Activated CD8-positive, alpha-beta memory T cell treated with anti-CD3 and anti-CD28 coated beads for 1 hour (primary cell): ENCODE data around the gene KIF1A.
"Not testable (repeated sequence)": the region's sequence is repeated elsewhere in the genome, so short reads cannot be mapped to it uniquely, and the experiment has no call there.

Experiments
- DNase-seq, 2 donors: peaks; one replicate each; pipeline ENCODE4 v3.0.0-alpha.2; 2020; ENCODE audit warnings: low read depth in 1 of 2; ENCODE audit errors: extremely low read depth in 1 of 2

Gene KIF1A

DNA sequence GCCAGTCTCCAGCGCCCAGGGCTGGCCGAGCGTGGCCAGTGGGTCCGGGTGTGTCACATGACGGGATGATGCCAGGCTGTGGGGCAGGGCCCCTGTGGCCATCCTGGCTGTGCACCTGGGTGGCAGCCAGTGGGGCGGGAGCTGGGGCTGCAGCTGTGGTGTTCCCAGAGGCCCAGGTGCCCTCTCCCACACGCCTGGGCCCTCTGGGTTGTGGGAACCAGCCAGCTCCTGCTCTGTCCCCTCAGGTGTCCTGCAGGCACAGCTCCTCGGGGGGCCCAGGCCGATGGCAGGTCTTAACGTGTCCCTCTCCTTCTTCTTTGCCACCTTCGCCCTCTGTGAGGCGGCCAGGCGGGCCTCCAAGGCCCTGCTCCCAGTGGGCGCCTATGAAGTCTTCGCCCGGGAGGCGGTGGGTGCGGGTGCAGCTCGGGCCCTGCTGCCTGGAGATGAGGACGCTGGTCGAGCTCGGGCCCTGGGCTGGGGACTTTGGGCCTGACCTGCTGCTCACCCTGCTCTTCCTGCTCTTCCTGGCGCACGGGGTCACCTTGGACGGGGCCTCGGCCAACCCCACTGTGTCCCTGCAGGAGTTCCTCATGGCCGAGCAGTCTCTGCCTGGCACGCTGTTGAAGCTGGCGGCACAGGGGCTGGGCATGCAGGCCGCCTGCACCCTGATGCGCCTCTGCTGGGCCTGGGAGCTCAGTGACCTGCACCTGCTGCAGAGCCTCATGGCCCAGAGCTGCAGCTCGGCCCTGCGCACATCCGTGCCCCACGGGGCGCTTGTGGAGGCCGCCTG, 128.2 kb downstream of the KIF1A start, which contains the start of gene AQP12A:
Gene AQP12A (plus strand): TSS at position 236 of the 790 bp plus-strand sequence. CDS start 48 bp downstream, at position 284.
- DNase-seq, result not testable (repeated sequence)

DNA sequence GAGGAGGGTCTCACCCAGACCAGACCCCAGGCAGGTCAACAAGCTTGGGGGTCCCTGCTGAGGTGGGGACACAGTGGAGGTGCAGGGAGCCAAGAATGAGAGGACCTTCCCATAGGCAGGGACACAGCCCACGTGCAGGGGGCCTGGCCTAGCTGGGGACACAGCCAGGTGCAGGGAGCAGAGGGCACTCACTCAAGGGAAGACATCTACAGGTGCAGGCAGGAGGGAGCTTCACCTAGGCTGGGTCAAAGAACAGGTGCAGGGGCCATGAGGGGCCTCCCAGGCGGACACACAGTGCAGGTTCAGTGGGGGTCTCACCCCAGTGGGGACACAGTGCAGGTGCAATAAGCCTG, 129.0 kb downstream of the KIF1A start:
- DNase-seq, result not testable (repeated sequence)

DNA sequence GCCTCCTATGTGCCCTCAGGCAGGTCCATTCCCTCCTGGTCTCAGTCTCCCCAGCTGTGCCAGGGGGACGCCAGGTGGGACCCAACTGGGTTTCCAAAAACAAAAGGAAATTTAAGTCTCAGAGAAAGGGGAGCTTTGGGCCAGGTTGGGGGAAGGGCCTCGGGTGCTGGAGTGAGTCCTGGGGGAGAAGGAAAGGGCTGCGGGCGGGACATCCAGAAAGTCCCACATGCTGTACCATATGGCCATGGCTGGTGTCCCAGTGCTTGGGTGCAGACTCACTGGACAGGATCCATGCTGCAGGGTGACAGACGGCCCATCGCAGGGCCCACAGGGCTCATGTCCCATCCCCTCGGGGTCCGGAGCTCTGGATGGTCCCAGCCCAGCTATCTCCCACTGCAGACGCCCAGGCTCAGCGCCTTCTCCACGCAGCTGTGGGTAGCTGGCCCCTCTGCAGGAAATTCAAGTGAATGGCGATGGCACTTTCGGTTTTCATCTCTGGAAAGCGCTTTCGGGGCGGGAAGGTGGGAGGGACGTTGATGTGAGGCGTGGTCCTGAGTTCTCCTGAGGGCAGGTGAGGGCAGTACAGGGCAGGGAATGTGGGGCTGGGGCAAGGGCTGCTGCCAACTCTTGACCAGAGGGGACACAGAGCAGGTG, 129.5 kb downstream of the KIF1A start:
- DNase-seq, result not testable (repeated sequence)

DNA sequence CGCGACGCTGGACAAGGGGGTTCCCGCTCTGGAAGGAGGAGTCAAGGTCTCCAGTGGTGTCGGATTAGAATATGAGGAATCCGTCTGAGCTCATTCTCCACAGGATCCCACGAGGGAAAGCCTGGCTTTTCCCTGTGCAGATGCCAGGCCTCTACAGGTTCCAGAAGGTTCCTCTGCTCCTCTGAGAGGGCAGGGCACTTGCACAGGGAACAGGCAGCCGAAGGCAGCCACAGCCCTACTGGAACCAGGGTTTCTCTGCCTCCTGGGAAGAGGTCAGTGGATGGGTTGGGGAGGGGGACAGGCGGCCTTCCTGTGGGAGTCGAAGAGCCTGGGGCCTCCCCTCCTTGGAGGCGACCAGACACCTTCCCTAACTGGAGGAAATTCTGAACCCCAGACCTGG, 130.0 kb downstream of the KIF1A start:
- DNase-seq, result no peak

DNA sequence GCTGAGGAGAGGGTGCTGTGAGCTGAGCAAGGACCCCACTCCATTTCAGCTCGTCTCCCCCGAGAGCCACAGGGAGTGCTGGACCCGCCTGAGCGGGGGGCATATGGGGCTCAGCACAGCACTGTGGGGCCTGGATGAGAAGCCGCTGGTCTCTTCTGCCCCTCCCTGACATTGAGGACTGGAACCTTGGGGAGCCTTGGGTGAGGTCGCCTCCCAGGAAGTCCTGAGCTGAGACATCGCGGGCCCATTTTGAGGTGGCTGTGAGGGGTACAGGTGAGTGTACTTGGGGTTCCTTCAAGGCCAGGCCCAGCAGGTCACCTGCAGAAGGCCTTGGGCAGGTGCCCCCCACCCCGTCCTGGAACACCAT, 131.5 kb downstream of the KIF1A start:
- no peak for DNase-seq

DNA sequence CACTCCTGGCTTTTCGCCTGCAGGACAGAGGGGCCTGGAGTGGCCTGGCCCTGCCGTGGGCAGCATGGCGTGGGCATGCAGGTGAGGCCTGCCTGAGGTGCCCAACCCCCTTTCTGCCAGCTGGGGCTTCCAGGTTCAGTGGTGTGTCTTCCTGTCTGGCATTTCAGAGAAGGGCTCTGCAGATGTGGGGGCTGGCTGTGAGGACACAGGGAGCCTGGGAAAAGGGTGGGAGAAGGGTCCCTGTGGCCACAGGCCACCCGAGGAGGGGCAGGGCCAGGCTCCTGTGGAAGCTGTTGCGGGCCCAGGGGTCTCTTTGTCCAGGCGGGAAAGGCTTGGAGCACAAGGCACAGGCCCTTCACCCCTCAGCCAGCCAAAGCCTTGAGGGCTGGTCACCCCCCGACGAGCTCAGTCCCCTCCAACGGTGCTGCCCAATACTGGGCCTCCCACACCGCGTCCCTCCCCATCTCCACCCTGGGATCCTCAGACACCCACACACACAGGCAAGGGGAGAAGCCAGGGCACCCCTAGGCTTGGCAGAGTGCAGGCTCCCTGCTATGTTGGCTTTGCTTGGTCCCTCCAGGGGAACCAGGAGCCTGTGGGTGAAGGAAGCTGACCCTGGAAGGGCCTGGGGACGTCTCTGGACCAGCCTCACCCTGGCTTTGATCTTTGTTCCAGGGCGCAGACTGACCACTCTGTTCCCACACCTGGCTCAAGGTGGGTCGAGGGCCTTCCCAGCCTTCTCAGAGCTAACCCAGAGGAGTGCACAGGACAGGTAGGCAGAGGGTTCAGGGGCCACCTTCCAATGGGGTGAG, 132.1 kb downstream of the KIF1A start:
- no peak for DNase-seq

DNA sequence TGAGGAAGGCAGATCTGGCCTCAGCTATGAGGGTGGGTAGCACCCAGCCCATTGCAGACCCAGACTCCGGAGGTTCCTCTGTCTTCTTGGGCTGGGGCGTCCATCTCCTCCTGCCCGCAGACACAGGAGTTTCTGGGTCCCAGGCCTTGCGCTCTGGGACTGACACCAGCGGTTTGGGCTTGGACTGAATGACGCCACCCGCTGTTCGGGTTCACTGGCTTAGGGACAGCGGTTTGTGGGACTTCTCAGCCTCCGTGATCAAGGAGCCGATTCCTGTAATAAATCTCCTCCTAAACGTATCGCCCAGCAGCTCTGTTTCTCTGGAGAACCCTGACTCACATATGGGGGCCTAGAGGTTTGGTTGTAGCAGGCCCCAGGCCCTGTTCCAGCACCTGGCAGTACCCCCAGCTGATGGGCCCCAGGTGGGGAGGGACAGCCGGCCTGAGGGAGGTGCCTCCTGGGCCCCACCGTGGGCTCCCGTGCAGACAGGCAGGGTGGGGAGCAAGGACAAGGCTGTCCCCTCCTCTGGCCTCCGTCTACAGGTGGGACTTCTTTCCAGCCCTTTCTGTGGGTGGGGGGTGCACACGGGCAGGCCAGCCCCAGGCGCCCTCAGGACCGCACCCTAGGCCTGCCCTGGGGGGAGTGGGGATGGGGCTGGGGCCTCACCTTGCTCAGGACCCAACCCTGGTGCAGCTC, 132.8 kb downstream of the KIF1A start:
- DNase-seq, result no peak

DNA sequence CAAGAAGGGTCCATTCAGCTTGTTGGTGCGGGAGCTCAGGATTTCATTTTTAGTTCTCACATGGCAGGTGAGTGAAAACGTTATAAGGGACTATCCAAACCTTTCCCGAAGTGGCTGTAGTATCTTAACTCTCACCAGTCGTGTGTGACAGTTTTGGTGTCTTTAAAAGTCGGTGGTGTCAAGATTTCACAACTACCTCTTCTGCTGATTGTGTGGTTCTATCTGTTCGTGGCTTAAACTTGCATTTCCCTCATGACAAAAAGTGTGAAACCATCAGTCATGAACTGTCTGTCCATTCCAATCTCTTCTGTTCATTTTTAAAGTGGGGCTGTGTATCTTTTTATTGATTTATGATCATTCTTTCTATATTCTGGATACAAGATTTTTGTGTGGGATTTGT, 133.6 kb downstream of the KIF1A start:
- no peak for DNase-seq

DNA sequence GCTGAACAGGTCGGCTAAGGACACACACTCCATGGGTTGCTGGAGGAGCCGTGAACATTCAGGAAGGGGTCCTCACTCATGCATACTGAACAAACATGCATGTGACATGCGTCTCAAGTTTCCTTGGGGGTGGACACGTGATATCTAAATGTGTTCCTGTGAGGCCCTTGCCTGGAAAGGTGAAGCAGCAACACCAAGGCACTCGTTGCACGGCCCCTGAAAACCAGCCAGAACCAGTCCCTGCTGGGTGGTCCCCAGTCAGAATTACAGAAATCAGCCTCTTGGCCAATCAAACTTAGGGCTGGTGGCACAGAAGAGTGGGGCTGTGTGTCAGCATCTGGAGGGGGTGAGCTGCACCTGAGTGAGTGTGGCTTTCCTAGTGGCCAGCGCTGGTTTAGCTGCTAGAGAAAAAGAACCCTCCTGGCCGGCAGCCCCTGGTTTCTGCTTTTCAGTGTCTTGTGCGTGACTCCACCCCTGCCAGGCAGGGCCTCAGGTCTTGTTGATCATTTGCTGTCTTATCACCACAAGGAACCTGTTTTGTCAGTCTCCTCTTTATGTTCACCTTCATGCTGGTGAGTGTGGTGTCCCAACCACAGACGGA, 134.1 kb downstream of the KIF1A start:
- DNase-seq, result no peak

DNA sequence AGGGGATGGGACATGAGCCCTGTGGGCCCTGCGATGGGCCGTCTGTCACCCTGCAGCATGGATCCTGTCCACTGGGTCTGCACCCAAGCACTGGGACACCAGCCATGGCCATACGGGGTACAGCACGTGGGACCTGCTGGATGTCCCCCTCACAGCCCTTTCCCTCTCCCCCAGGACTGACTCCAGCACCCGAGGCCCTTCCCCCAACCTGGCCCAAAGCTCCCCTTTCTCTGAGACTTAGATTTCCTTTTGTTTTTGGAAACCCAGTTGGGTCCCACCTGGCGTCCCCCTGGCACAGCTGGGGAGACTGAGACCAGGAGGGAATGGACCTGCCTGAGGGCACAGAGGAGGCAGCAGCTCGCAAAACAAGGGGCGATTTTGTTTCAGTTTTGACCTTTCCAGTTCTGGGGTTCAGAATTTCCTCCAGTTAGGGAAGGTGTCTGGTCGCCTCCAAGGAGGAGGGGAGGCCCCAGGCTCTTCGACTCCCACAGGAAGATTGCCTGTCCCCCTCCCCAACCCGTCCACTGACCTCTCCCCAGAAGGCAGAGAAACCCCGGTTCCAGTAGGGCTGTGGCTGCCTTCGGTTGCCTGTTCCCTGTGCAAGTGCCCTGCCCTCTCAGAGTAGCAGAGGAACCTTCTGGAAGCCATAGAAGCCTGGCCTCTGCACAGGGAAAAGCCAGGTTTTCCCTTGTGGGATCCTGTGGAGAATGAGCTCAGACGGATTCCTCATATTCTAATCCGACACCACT, 135.9 kb downstream of the KIF1A start:
- not testable (repeated sequence) for DNase-seq

DNA sequence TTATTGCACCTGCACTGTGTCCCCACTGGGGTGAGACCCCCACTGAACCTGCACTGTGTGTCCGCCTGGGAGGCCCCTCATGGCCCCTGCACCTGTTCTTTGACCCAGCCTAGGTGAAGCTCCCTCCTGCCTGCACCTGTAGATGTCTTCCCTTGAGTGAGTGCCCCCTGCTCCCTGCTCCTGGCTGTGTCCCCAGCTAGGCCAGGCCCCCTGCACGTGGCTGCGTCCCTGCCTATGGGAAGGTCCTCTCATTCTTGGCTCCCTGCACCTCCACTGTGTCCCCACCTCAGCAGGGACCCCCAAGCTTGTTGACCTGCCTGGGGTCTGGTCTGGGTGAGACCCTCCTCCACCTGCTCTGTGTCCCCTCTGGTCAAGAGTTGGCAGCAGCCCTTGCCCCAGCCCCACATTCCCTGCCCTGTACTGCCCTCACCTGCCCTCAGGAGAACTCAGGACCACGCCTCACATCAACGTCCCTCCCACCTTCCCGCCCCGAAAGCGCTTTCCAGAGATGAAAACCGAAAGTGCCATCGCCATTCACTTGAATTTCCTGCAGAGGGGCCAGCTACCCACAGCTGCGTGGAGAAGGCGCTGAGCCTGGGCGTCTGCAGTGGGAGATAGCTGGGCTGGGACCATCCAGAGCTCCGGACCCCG, 136.6 kb downstream of the KIF1A start:
- not testable (repeated sequence) for DNase-seq

DNA sequence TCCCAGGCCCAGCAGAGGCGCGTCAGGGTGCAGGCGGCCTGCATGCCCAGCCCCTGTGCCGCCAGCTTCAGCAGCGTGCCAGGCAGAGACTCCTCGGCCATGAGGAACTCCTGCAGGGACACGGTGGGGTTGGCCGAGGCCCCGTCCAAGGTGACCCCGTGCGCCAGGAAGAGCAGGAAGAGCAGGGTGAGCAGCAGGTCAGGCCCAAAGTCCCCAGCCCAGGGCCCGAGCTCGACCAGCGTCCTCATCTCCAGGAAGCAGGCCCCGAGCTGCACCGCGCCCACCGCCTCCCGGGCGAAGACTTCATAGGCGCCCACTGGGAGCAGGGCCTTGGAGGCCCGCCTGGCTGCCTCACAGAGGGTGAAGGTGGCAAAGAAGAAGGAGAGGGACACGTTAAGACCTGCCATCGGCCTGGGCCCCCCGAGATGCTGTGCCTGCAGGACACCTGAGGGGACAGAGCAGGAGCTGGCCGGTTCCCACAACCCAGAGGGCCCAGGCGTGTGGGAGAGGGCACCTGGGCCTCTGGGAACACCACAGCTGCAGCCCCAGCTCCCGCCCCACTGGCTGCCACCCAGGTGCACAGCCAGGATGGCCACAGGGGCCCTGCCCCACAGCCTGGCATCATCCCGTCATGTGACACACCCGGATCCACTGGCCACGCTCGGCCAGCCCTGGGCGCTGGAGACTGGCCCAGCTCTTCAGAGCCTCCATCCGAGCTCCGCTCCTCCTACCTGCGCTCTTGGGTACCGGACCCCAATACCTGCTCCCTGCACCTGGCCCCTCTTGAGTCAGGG, 137.4 kb downstream of the KIF1A start, which contains the start of gene AQP12B:
Gene AQP12B (minus strand): TSS at position 455 of the 794 bp plus-strand sequence. CDS start 48 bp downstream, at position 407.
- not testable (repeated sequence) for DNase-seq

DNA sequence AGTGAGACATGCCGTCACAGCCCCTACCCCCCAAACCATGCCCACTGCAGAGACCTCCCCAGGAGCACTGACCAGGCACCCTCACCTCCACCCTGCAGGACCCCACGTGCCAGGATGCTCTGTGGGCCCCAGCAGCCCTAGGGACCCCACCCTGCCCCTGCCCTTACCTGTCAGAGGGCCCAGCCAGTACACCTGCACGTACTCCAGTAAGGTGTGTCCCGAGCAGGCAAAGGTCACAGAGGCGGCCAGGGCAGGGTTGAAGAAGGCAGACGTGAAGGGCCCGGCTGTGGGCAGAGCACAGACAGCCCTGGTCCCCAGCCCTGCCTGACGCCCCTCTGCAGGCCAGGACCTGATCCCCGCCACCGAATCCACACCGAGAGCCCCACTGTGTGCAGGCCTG, 139.8 kb downstream of the KIF1A start:
- not testable (repeated sequence) for DNase-seq

DNA sequence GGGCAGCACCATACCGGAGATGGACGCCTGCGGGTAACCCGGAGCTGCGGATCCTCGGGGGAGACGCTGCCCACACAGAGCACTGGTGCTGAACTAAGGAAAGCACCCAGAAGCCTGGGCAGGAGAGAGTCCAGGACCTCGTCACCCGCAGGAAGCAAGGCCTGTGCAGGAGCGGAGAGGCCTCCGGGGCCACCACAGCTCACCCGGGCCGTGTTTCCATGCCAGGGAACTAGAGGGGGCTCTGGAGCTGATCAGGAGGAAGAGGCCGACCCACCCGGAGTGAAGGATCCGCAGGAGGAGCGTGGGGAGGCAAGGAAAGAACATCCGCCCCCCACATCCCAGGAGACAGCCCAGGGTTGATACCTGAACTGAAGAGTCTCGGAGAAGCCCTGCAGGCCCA, 141.1 kb downstream of the KIF1A start:
- not testable (repeated sequence) for DNase-seq

DNA sequence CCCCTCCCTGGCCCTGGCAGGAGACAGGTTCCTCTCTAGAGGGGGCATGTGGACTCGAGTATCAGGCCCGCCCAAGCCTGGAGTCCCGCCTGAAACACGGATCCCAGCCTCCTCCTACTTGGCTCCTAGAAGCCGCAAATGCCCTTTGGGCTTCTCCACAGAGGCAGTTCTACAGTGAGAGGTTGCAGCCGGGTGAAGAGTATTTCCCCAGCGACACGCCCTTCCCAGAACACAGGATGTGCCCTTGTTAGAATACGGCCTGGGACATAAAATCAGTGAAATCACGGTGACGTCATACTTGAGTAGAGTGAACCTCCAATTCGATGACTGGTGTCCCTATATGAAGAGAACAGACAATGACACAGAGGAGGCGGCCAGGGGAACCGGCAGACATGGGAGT, 142.0 kb downstream of the KIF1A start:
- DNase-seq, result not testable (repeated sequence)

DNA sequence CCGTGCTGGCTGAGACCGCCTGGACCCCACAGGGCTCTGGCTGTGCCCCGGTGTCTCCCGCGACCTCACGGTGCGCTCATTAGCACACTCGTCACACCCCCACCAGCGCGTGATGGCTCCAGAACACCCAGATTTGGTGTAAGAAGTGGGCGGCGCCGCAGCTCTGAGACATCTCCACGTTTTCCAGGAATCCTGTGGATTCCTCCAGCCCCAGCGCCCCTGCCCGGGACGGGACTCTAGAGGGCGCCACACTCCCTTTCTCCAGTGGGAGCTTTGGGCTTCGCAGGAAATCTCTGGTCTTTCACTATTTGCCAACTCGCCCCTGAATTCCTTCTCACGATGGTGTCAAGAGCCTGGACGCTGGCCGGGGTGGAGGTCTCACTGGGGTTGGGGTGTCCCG, 144.7 kb downstream of the KIF1A start:
- DNase-seq, result not testable (repeated sequence)

DNA sequence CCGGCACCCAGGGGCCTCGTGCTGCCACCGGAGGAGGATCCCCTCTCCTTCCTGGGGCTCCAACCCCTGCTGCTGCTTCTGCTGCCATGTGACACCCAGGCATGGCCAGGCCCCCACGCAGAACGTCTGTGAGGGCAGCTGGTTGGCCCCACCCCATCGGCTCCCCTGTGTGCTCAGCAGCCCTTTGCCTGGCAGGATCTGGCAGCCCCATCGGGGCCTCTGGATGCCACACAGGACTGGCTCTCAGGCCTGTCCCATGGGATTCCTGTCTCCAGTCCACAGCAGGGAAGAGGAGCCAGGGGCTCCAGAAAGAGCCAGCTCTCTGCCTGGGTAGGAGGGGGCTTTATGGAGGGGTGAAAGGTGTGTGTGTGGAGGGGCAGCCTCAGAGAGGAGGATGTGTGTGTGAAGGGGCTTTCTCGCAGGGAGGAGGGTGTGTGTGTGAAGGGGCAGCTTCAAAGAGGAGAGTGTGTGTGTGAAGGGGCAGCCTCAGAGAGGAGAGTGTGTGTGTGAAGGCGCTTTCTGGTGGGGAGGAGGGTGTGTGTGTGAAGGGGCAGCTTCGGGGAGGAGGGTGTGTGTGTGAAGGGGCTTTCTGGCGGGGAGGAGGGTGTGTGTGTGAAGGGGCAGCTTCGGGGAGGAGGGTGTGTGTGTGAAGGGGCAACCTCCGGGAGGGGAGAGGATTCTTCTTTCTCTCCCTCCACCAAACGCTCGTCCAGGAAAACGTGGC, 145.4 kb downstream of the KIF1A start:
- DNase-seq, result not testable (repeated sequence)

DNA sequence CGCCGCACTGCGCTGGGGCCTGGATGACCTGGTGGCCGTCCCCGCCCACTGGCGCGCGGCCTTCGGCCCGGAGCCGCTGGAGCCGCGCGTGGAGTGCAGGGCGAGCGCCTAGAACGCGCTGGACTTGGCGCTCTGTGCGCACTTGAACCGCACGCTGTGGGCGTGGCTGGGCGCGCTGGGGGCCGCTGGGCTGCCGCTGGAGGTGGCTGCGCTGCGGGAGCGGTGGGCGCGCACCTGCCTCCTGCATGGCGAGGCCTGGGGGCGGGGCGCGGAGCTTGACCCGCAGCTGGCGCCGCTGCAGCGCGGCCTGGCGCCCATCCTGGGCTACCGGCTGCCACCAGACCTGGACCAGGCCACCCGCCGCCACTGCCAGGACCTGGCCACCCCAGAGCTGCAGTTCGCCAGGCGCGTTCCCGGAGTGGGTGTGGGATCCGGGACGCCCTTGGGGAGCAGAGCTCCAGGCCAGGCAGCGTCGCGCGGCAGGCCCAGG, 147.3 kb downstream of the KIF1A start:
- no peak for DNase-seq
